Caco-2 (cell line): ENCODE data around the gene CIC. TPM values are rescaled to one million over a fixed set of nuclear protein-coding genes. Genes with fewer than 3 reads are reported as not detected.

Experiments
- BruUV-seq: library from RNA; stranded (reverse); fragments of 400-500 nt; replicated peaks from 2 replicates; lab custom pipeline; 2021; lab: Mats Ljungman, UMichigan
- CTCF ChIA-PET: fragments of 300-600 bp; sonication (Branson Sonifier 250); formaldehyde crosslinking; loops from one replicate; lab custom pipeline; 2022; ENCODE audit warnings: antibody characterized with exemption; lab: Charles Lee
- POLR2A ChIA-PET: fragments of 300-600 bp; sonication (Branson Sonifier 250); formaldehyde crosslinking; loops from one replicate; lab custom pipeline; 2022; ENCODE audit warnings: antibody characterized with exemption; lab: Charles Lee
- DNase-seq, 2 experiments: peaks; one replicate each; pipeline versions ENCODE4 v3.0.0 to v3.0.0-alpha.2; 2020 to 2022
- H3K27me3 ChIP-seq: replicated peaks from 2 replicates; pipeline ENCODE4 v1.6.0; 2011; ENCODE audit warnings: low read length; ENCODE audit not compliant: control insufficient read depth, insufficient read depth
- H3K36me3 ChIP-seq: 2 replicates; pipeline ENCODE4 v1.5.1; 2011; ENCODE audit warnings: low read length; ENCODE audit not compliant: control insufficient read depth, insufficient read depth
- H3K4me1 ChIP-seq: fragments of 250-450 bp; sonication (Bioruptor Pico); 2 replicates; pipeline ENCODE4 v1.5.1; 2020; ENCODE audit warnings: mild to moderate bottlenecking
- H3K4me3 ChIP-seq: 2 replicates; pipeline ENCODE4 v1.5.1; 2011; ENCODE audit warnings: low read depth, mild to moderate bottlenecking, control low read depth, low read length
- H3K9me3 ChIP-seq: fragments of 250-450 bp; sonication (Bioruptor Pico); 2 replicates; pipeline ENCODE4 v1.5.1; 2020; ENCODE audit warnings: mild to moderate bottlenecking, moderate library complexity
- H3K27ac Mint-ChIP-seq: one replicate; pipeline ENCODE4 v1.8.0; 2022; ENCODE audit warnings: mixed read lengths; ENCODE audit not compliant: unreplicated experiment
- H3K27me3 Mint-ChIP-seq: one replicate; pipeline ENCODE4 v1.8.0; 2022; ENCODE audit warnings: mixed read lengths; ENCODE audit not compliant: insufficient read depth, unreplicated experiment
- H3K36me3 Mint-ChIP-seq: one replicate; pipeline ENCODE4 v1.8.0; 2022; ENCODE audit warnings: mild to moderate bottlenecking, mixed read lengths; ENCODE audit not compliant: insufficient read depth, unreplicated experiment
- H3K4me1 Mint-ChIP-seq: one replicate; pipeline ENCODE4 v1.8.0; 2022; ENCODE audit warnings: low read depth, mixed read lengths; ENCODE audit not compliant: unreplicated experiment
- H3K4me3 Mint-ChIP-seq: one replicate; pipeline ENCODE4 v1.8.0; 2022; ENCODE audit warnings: mild to moderate bottlenecking, moderate library complexity, mixed read lengths; ENCODE audit not compliant: unreplicated experiment
- H3K9me3 Mint-ChIP-seq: one replicate; pipeline ENCODE4 v1.8.0; 2022; ENCODE audit warnings: mixed read lengths; ENCODE audit not compliant: unreplicated experiment
- CTCF ChIP-seq, 2 experiments: fragments of 200-600 bp in 1 of 2; IDR thresholded peaks; 1 replicate in 1 of 2; 2 replicates in 1 of 2; pipeline versions ENCODE4 v1.5.1 to v1.8.0; 2011 to 2022; ENCODE audit warnings: antibody characterized with exemption in 1 of 2, control low read depth in 1 of 2, inconsistent platforms in 1 of 2, low read depth in 1 of 2, low read length in 1 of 2, mild to moderate bottlenecking in 1 of 2, moderate library complexity in 1 of 2; ENCODE audit not compliant: insufficient read depth in 1 of 2, severe bottlenecking in 1 of 2, unreplicated experiment in 1 of 2
- intact Hi-C: fragments of 100-400 bp; cut with micrococcal nuclease; formaldehyde crosslinking; loops from one replicate; pipeline ENCODE4 v1.10.0; 2022; ENCODE audit not compliant: unreplicated experiment
- total RNA-seq: library from RNA; stranded (reverse); gene quantifications from 2 replicates; pipeline ENCODE4 v1.2.3, GENCODE V29; 2022

The CIC gene
- total RNA-seq, 1 experiment from 2014 or later: 47.8 TPM

GRCh38 chr19:42267644-42268141 lies 1.4 kb upstream of the CIC start:
- no peak overlapping the region for H3K4me3 Mint-ChIP-seq
- peak in 1 of 2 experiments; percentile 39 for DNase-seq
- BruUV-seq: TSS peak; percentile 96
- Histone ChIP-seq H3K27me3 (no peaks in the 10 kb centered on the region), H3K4me3 (peak overlapping the region; percentile 74), H3K9me3 (no peaks in the 10 kb centered on the region), H3K4me1 (peaks cover 10% of the 10 kb centered on the region; the same call in 1 of the 2 replicates), H3K36me3 (no peaks in the 10 kb centered on the region)
- H3K27ac Mint-ChIP-seq: no peak overlapping the region
- no peak for TF ChIP-seq CTCF (IDR thresholded peaks at IDR 0.05; ENCODE audit: insufficient read depth in 1 of 2, low read depth in 1 of 2, low read length in 1 of 2, severe bottlenecking in 1 of 2, unreplicated experiment in 1 of 2)
- no peaks in the 10 kb centered on the region for H3K9me3 Mint-ChIP-seq
- ChIA-PET POLR2A (interaction anchor here (0.6 to 1.4 kb wide), 4 partner anchors 12 to 192 kb away, joined by 3 to 4 read pairs (median 4); partner anchors contain the start of genes ERF and ZNF574), CTCF (interaction anchor here (1.1 kb wide), 1 partner anchor 12 kb away, joined by 5 read pairs; no protein-coding TSS in a partner anchor)
- intact Hi-C loops: loop anchor here (1.0 kb wide), 4 partner anchors 11 to 47 kb away; partner anchors contain the start of genes PAFAH1B3, PRR19 and ZNF526
- no peaks in the 10 kb centered on the region for H3K27me3 Mint-ChIP-seq
- no peaks in the 10 kb centered on the region for H3K4me1 Mint-ChIP-seq
- H3K36me3 Mint-ChIP-seq: peaks cover 6% of the 10 kb centered on the region

- Mint-ChIP-seq H3K27ac (no peak overlapping the region), H3K27me3 (no peaks in the 10 kb centered on the region)
Measured at GRCh38 chr19:42268142-42268703, 829 bp upstream of the CIC start.

More at GRCh38 chr19:42268142-42268703, 829 bp upstream of the CIC start:
- Histone ChIP-seq H3K36me3 (no peaks in the 10 kb centered on the region), H3K4me1 (peaks cover 10% of the 10 kb centered on the region; the same call in 1 of the 2 replicates), H3K4me3 (peak overlapping the region; percentile 74), H3K9me3 (no peaks in the 10 kb centered on the region), H3K27me3 (no peaks in the 10 kb centered on the region)
- Mint-ChIP-seq H3K36me3 (peaks cover 6% of the 10 kb centered on the region), H3K9me3 (no peaks in the 10 kb centered on the region), H3K4me3 (no peak overlapping the region), H3K4me1 (no peaks in the 10 kb centered on the region)
- DNase-seq: peak; percentile 100
- ChIA-PET CTCF (interaction anchor here (1.1 kb wide), 1 partner anchor 12 kb away, joined by 5 read pairs; no protein-coding TSS in a partner anchor), POLR2A (interaction anchor here (0.7 to 1.4 kb wide), 3 partner anchors 12 to 192 kb away, joined by 3 to 4 read pairs (median 3); partner anchors contain the start of gene ZNF574)
- TF ChIP-seq CTCF (IDR thresholded peaks at IDR 0.05; ENCODE audit: insufficient read depth in 1 of 2, low read depth in 1 of 2, low read length in 1 of 2, severe bottlenecking in 1 of 2, unreplicated experiment in 1 of 2): no peak
- no TSS peak for BruUV-seq
- intact Hi-C loops: loop anchor here (1.0 kb wide), 4 partner anchors 12 to 48 kb away; partner anchors contain the start of genes PAFAH1B3, PRR19 and ZNF526
